ENCODE results near the gene WWTR1.

WWTR1 gene

GRCh38 chr3:149673393-149673792 lies 15.6 kb upstream of the WWTR1 start:
- no peaks in the 10 kb centered on the region for H3K27me3 ChIP-seq (replicated peaks; ENCODE audit: control insufficient read depth, insufficient read depth, low read length)
- H3K9me3 ChIP-seq (ENCODE audit: control insufficient read depth, low read length) = no peaks in the 10 kb centered on the region
- no peak overlapping the region for H3K4me3 ChIP-seq (ENCODE audit: low read length)
- H3K4me1 ChIP-seq (ENCODE audit: control insufficient read depth, insufficient read depth, low read length) = peaks cover 7% of the 10 kb centered on the region
- H3K36me3 ChIP-seq (ENCODE audit: control insufficient read depth, insufficient read depth, low read length, severe bottlenecking) = no peaks in the 10 kb centered on the region
- no peak overlapping the region for H3K9ac ChIP-seq (ENCODE audit: low read length)
- peak; percentile 36 for DNase-seq (ENCODE audit: low read depth)

GRCh38 chr3:149670742-149671492 lies 13.1 kb upstream of the WWTR1 start:
- H3K9ac ChIP-seq (ENCODE audit: low read length) = no peak overlapping the region
- no peaks in the 10 kb centered on the region for H3K9me3 ChIP-seq (ENCODE audit: control insufficient read depth, low read length)
- no peaks in the 10 kb centered on the region for H3K27me3 ChIP-seq (replicated peaks; ENCODE audit: control insufficient read depth, insufficient read depth, low read length)
- peaks cover 7% of the 10 kb centered on the region for H3K4me1 ChIP-seq (ENCODE audit: control insufficient read depth, insufficient read depth, low read length)
- H3K36me3 ChIP-seq (ENCODE audit: control insufficient read depth, insufficient read depth, low read length, severe bottlenecking) = no peaks in the 10 kb centered on the region
- no peak for DNase-seq (ENCODE audit: low read depth)
- H3K4me3 ChIP-seq (ENCODE audit: low read length) = peak overlapping the region; percentile 1

- Histone ChIP-seq H3K4me1 (ENCODE audit: control insufficient read depth, insufficient read depth, low read length) (peaks cover 10% of the 10 kb centered on the region), H3K27me3 (replicated peaks; ENCODE audit: control insufficient read depth, insufficient read depth, low read length) (no peaks in the 10 kb centered on the region), H3K36me3 (ENCODE audit: control insufficient read depth, insufficient read depth, low read length, severe bottlenecking) (no peaks in the 10 kb centered on the region), H3K9me3 (ENCODE audit: control insufficient read depth, low read length) (no peaks in the 10 kb centered on the region), H3K4me3 (ENCODE audit: low read length) (no peak overlapping the region), H3K9ac (ENCODE audit: low read length) (no peak overlapping the region)
- DNase-seq (ENCODE audit: low read depth) = no peak
Observed at GRCh38 chr3:149667576-149667975, 9.8 kb upstream of the WWTR1 start.

- H3K9me3 ChIP-seq (ENCODE audit: control insufficient read depth, low read length) = no peaks in the 10 kb centered on the region
- DNase-seq (ENCODE audit: low read depth) = no peak
- no peaks in the 10 kb centered on the region for H3K36me3 ChIP-seq (ENCODE audit: control insufficient read depth, insufficient read depth, low read length, severe bottlenecking)
- no peak overlapping the region for H3K9ac ChIP-seq (ENCODE audit: low read length)
- H3K4me3 ChIP-seq (ENCODE audit: low read length) = no peak overlapping the region
- H3K4me1 ChIP-seq (ENCODE audit: control insufficient read depth, insufficient read depth, low read length) = peaks cover 10% of the 10 kb centered on the region
- H3K27me3 ChIP-seq (replicated peaks; ENCODE audit: control insufficient read depth, insufficient read depth, low read length) = no peaks in the 10 kb centered on the region
Observed at GRCh38 chr3:149663966-149664365, 6.1 kb upstream of the WWTR1 start.

GRCh38 chr3:149662240-149662887 lies 4.5 kb upstream of the WWTR1 start:
- H3K4me3 ChIP-seq (ENCODE audit: low read length) = no peak overlapping the region
- H3K27me3 ChIP-seq (replicated peaks; ENCODE audit: control insufficient read depth, insufficient read depth, low read length) = no peaks in the 10 kb centered on the region
- no peak overlapping the region for H3K9ac ChIP-seq (ENCODE audit: low read length)
- no peak for DNase-seq (ENCODE audit: low read depth)
- no peaks in the 10 kb centered on the region for H3K9me3 ChIP-seq (ENCODE audit: control insufficient read depth, low read length)
- H3K4me1 ChIP-seq (ENCODE audit: control insufficient read depth, insufficient read depth, low read length) = peaks cover 16% of the 10 kb centered on the region
- no peaks in the 10 kb centered on the region for H3K36me3 ChIP-seq (ENCODE audit: control insufficient read depth, insufficient read depth, low read length, severe bottlenecking)

GRCh38 chr3:149660462-149660861 lies 2.6 kb upstream of the WWTR1 start:
- Histone ChIP-seq H3K4me1 (ENCODE audit: control insufficient read depth, insufficient read depth, low read length) (peaks cover 25% of the 10 kb centered on the region), H3K9ac (ENCODE audit: low read length) (no peak overlapping the region), H3K4me3 (ENCODE audit: low read length) (no peak overlapping the region), H3K36me3 (ENCODE audit: control insufficient read depth, insufficient read depth, low read length, severe bottlenecking) (no peaks in the 10 kb centered on the region), H3K27me3 (replicated peaks; ENCODE audit: control insufficient read depth, insufficient read depth, low read length) (no peaks in the 10 kb centered on the region), H3K9me3 (ENCODE audit: control insufficient read depth, low read length) (no peaks in the 10 kb centered on the region)
- DNase-seq (ENCODE audit: low read depth) = no peak

- peak; percentile 39 for DNase-seq (ENCODE audit: low read depth)
- peak overlapping the region; percentile 94 for H3K4me3 ChIP-seq (ENCODE audit: low read length)
- H3K9ac ChIP-seq (ENCODE audit: low read length) = peak overlapping the region; percentile 95
- H3K36me3 ChIP-seq (ENCODE audit: control insufficient read depth, insufficient read depth, low read length, severe bottlenecking) = no peaks in the 10 kb centered on the region
- no peaks in the 10 kb centered on the region for H3K27me3 ChIP-seq (replicated peaks; ENCODE audit: control insufficient read depth, insufficient read depth, low read length)
- H3K9me3 ChIP-seq (ENCODE audit: control insufficient read depth, low read length) = no peaks in the 10 kb centered on the region
- H3K4me1 ChIP-seq (ENCODE audit: control insufficient read depth, insufficient read depth, low read length) = peaks cover 36% of the 10 kb centered on the region
Observed at GRCh38 chr3:149658744-149659497, 1.1 kb upstream of the WWTR1 start.

GRCh38 chr3:149657321-149657925 lies 402 bp downstream of the WWTR1 start:
- DNase-seq (ENCODE audit: low read depth) = peak; percentile 81
- Histone ChIP-seq H3K9me3 (ENCODE audit: control insufficient read depth, low read length) (no peaks in the 10 kb centered on the region), H3K36me3 (ENCODE audit: control insufficient read depth, insufficient read depth, low read length, severe bottlenecking) (no peaks in the 10 kb centered on the region), H3K27me3 (replicated peaks; ENCODE audit: control insufficient read depth, insufficient read depth, low read length) (no peaks in the 10 kb centered on the region), H3K4me1 (ENCODE audit: control insufficient read depth, insufficient read depth, low read length) (peaks cover 46% of the 10 kb centered on the region), H3K4me3 (ENCODE audit: low read length) (peak overlapping the region; percentile 94), H3K9ac (ENCODE audit: low read length) (peak overlapping the region; percentile 95)

GRCh38 chr3:149655826-149656574 lies 1.8 kb downstream of the WWTR1 start:
- peak overlapping the region; percentile 94 for H3K4me3 ChIP-seq (ENCODE audit: low read length)
- peaks cover 6% of the 10 kb centered on the region for H3K36me3 ChIP-seq (ENCODE audit: control insufficient read depth, insufficient read depth, low read length, severe bottlenecking)
- peak; percentile 51 for DNase-seq (ENCODE audit: low read depth)
- peak overlapping the region; percentile 95 for H3K9ac ChIP-seq (ENCODE audit: low read length)
- H3K9me3 ChIP-seq (ENCODE audit: control insufficient read depth, low read length) = no peaks in the 10 kb centered on the region
- H3K4me1 ChIP-seq (ENCODE audit: control insufficient read depth, insufficient read depth, low read length) = peaks cover 41% of the 10 kb centered on the region
- no peaks in the 10 kb centered on the region for H3K27me3 ChIP-seq (replicated peaks; ENCODE audit: control insufficient read depth, insufficient read depth, low read length)

GRCh38 chr3:149654188-149654601 lies 3.6 kb downstream of the WWTR1 start:
- Histone ChIP-seq H3K36me3 (ENCODE audit: control insufficient read depth, insufficient read depth, low read length, severe bottlenecking) (peaks cover 20% of the 10 kb centered on the region), H3K4me1 (ENCODE audit: control insufficient read depth, insufficient read depth, low read length) (peaks cover 41% of the 10 kb centered on the region), H3K9ac (ENCODE audit: low read length) (no peak overlapping the region), H3K27me3 (replicated peaks; ENCODE audit: control insufficient read depth, insufficient read depth, low read length) (no peaks in the 10 kb centered on the region), H3K4me3 (ENCODE audit: low read length) (peak overlapping the region; percentile 37), H3K9me3 (ENCODE audit: control insufficient read depth, low read length) (no peaks in the 10 kb centered on the region)
- peak; percentile 59 for DNase-seq (ENCODE audit: low read depth)

All from adipocyte (in vitro differentiated cells).